Stimulated activated CD8-positive, alpha-beta memory T cell treated with anti-CD3 and anti-CD28 coated beads, Interleukin-12 subunit alpha, Interleukin-12 subunit beta, amount 100 ng/mL, for 24 hours (primary cell): ENCODE results near the gene KXD1.
"Not testable (repeated sequence)": the region's sequence is repeated elsewhere in the genome, so short reads cannot be mapped to it uniquely, and the experiment has no call there.

Experiments
- DNase-seq: peaks from one replicate; pipeline ENCODE4 v3.0.0-alpha.2; 2020; ENCODE audit errors: extremely low read depth

KXD1 gene

DNA sequence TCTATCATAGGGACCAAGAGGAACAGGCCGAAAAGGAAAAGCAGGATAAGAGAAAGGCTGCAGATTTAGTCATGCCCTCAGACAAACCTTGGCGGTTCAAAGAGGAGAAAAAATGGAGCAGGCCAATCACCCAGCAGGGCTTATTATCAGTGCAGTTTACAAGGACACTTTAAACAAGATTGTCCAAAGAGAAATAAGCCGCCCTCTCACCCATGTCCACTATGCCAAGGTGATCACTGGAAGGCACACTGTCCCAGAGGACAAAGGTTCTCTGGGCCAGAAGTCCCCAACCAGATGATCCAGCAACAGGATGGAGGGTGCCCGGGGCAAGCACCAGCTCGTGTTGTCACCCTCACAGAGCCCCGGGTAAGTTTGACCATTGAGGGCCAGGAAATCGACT, 22.6 kb downstream of the KXD1 start:
- no peak for DNase-seq

DNA sequence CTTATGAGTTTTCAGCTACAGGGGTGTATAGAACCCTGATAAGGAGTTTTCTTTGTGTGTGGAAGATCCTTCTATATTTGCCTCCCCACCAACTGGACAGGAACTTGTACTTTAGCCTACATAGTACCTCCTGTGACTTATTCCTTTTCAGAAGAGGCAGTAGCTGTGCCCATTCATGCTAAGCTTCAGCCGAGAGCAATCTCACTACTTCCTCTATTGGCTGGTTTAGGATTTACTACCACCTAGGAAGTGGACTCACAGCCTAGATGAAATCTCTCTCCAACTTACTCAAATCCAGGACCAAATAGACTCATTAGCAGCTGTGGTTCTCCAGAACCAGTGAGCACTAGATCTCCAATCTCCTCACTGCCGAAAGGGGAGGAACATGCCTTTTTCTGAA, 28.6 kb downstream of the KXD1 start:
- no peak for DNase-seq

DNA sequence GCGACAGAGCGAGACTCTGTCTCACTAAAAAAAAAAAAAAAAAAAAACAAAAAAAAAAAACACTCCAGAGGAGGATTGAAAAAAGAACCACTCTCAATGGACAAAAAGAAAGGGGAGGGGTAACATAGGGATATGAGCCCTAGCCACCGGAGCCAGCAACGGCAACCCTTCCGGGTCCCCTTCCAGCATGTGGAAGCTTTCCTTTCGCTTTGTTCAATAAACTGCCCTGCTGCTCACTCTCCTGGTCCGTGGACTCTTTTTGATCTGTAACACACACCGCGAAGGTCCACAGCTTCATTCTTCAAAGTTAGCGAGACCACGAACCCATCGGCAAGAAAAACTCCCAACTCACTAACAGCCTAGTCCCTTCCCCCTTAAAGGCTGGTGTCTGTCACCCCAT, 29.9 kb downstream of the KXD1 start:
- DNase-seq, result no peak

- DNase-seq, result no peak
Measured at GRCh38 chr19:18587962-18588610, 30.4 kb downstream of the KXD1 start.

GRCh38 chr19:18588611-18589379, 31.1 kb downstream of the KXD1 start, which contains the start of gene REX1BD:
Gene REX1BD (plus strand): TSS chr19:18588798. CDS start chr19:18588802, 4 bp downstream.
- DNase-seq, result peak; percentile 77

- DNase-seq, result no peak
Measured at GRCh38 chr19:18589380-18590272, 32.0 kb downstream of the KXD1 start.

DNA sequence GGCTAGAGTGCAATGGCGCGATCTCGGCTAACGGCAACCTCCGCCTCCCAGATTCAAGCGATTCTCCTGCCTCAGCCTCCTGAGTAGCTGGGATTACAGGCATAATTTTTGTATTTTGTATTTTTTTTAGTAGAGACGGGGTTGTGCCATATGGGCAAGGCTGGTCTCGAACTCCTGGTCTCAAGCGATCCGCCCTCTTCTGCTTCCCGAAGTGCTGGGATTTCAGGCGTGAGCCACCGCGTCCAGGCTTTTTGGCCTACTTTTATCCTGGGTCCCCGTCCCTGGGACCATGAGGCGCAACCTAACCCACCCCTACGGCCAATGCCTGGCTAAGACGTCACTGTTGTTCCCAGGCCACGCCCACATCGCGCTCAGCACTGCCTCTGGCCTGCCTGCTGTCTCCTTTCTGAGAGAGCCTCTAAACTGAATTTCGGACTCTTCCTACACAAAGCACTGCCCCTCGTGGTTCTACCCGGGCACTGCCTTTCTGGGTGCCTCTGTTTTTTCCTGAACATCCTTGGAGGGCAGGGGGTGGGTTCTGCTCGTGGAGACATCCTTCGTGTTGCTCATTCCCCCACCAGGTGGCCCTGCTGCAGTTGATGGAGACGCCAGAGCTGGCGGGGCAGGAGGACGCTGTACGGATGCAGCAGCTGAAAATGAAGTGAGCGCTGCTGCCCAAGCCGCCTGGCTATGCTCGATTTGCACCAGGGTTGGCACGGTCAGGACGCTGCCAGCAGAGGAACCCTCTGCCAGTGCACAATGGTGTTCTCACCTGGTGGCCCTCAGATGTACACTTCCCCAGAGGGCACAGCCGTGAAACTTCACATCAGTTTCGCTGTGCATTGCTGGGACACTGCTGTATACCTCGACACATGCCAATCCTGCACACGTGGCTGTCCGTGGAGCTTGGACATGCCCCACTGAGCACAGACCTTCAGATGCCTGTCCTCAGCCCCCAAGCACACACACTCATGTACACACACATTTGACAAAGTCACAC, 32.9 kb downstream of the KXD1 start:
- no peak for DNase-seq

GRCh38 chr19:18591735-18592385, 34.2 kb downstream of the KXD1 start:
- no peak for DNase-seq

- not testable (repeated sequence) for DNase-seq
Measured at GRCh38 chr19:18592732-18593131, 35.1 kb downstream of the KXD1 start.

DNA sequence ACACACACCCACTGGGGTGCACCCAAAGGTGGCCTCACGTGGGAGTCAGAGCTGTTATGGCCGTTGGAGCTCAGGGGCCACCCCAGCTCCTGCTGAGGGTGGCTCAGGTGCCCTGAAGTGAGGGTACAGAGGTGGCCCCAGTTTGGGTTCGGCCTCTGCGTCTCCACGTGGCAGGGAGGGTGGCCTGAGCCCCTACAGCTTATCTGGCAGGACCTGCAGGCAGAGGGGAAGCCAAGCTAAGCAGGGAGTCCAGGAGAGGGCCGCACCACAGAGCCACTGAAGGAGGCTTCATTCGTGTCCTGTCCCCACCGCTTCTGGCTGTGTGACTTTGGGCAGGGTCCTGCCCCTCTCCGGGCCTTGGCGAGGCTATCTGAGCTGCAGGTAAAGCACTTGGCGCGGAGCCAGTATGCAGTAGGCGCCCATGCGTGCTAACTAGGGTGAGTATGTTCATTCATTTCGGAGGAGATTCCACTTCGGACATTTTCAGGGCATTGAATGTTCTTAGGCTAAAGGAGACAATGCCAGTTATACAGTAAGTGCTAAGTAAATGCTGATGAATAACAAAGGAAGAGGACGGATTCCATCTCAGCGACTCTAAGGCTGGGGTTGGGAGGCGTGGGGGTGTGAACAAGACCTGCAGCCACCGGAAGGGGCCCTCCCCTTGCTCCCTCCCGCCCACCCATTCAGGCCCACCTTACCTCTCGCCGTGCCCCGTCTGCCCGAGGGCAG, 35.9 kb downstream of the KXD1 start:
- DNase-seq, result no peak

- DNase-seq, result peak; percentile 39
Measured at GRCh38 chr19:18594096-18594823, 36.6 kb downstream of the KXD1 start.

- no peak for DNase-seq
Measured at GRCh38 chr19:18594824-18595373, 37.2 kb downstream of the KXD1 start.

DNA sequence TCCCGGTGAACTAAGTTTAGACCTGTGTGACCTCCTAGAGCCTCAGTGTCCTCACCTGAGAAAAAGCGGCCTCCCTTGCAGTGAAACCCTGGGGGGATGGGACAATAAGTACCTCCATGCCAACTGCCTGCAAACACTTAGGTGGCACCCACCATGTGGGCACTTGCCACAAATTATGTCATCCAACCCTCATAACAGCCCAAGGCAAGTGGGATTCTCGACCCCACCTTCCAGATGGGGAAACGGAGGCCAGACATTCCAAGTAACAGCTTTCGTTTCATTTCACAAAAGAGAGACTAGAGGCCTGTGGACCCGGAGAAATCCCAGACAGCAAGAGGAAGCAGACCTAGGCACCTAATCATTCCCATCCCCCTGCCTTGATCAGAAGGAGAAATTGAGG, 37.8 kb downstream of the KXD1 start:
- DNase-seq, result no peak

- no peak for DNase-seq
Measured at GRCh38 chr19:18596752-18597157, 39.1 kb downstream of the KXD1 start.

GRCh38 chr19:18597809-18598660, 40.4 kb downstream of the KXD1 start:
- no peak for DNase-seq

DNA sequence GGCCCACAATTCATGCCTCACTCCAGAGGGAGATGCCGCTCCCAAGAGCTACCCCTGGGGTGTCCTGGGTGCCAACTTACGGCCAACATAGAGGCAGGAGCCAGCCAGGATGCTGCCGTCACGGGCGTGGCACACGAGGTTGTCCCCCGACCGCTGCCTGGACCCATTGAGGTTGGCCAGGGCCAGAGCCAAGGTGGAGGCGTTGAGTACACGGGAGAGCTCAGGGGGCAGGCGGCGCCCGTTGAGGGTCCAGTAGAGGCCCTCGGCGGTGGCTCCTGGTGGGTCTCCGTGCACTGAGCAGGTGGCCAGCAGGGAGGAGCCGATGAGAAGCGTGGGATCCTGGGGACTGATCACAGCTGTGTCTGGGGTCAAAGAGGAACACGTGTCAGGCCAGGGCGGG, 41.8 kb downstream of the KXD1 start:
- DNase-seq, result no peak

GRCh38 chr19:18600692-18601397, 43.2 kb downstream of the KXD1 start:
- DNase-seq, result not testable (repeated sequence)
